Ishikawa (cell line): ENCODE results near the gene SREBF2.

ENCODE experiments used
- CREB1 ChIP-seq: IDR thresholded peaks from 2 replicates; pipeline ENCODE4 v1.6.1; 2012; ENCODE audit warnings: low read depth
- EGR1 ChIP-seq: IDR thresholded peaks from 2 replicates; pipeline ENCODE4 v1.6.1; 2012
- EP300 ChIP-seq: IDR thresholded peaks from 2 replicates; pipeline ENCODE4 v1.6.1; 2012; ENCODE audit warnings: borderline replicate concordance
- MAX ChIP-seq: IDR thresholded peaks from 2 replicates; pipeline ENCODE4 v1.6.1; 2012
- RAD21 ChIP-seq: IDR thresholded peaks from 2 replicates; pipeline ENCODE4 v1.6.1; 2012; ENCODE audit warnings: low read depth
- TAF1 ChIP-seq: IDR thresholded peaks from 2 replicates; pipeline ENCODE4 v1.6.1; 2012; ENCODE audit warnings: low read depth, mild to moderate bottlenecking
- TCF12 ChIP-seq: IDR thresholded peaks from 2 replicates; pipeline ENCODE4 v1.6.1; 2012; ENCODE audit warnings: low read depth
- TEAD4 ChIP-seq: IDR thresholded peaks from 2 replicates; pipeline ENCODE4 v1.6.1; 2012
- YY1 ChIP-seq: IDR thresholded peaks from 2 replicates; pipeline ENCODE4 v1.6.1; 2012; ENCODE audit warnings: low read depth
- ZBTB7A ChIP-seq: IDR thresholded peaks from 2 replicates; pipeline ENCODE4 v1.6.1; 2012; ENCODE audit warnings: low read depth
- TF ChIP-seq, protein P1 (sequence below): IDR thresholded peaks from 2 replicates; pipeline ENCODE4 v1.6.1; 2012
- TF ChIP-seq, protein P2 (sequence below): IDR thresholded peaks from 2 replicates; pipeline ENCODE4 v1.6.1; 2012; ENCODE audit warnings: low read depth, mild to moderate bottlenecking

DNA sequence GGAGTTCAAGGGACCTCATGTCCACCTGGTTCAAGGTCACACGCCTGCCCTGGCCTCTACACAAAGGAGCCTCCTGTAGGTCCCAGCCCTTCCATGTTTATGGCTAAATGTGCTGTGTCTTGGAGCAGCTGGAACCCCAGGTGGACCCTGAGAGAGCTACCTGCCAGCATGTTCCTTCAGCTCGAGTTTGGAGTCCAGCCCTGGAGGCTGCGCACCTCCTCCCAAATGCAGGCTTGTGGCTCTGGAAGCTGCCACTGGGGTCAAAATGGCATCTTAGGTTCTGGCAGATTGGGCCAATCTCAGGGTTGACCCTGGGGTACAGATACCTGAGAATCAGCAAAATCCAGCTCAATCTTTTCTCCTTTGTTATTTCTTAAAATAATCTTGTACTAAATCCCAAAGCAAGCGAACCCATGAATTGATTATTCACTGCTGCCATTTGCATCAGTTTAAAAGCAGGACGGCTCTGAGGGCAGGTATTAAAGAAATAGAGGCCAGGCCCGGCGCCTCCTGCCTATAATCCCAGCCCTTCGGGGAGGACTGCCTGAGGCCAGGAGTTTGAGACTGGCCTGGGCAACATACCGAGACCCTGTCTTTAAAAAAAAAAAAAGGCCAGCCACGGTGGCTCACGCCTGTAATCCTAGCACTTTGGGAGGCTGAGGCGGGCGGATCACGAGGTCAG lies 90.8 kb downstream of the SREBF2 start:
- TF ChIP-seq MAX (no peak), ZBTB7A (no peak), RAD21 (no peak), TEAD4 (no peak), EGR1 (no peak), EP300 (no peak), YY1 (no peak), CREB1 (no peak), TAF1 (no peak), TCF12 (no peak)
- TF ChIP-seq, protein P1, sequence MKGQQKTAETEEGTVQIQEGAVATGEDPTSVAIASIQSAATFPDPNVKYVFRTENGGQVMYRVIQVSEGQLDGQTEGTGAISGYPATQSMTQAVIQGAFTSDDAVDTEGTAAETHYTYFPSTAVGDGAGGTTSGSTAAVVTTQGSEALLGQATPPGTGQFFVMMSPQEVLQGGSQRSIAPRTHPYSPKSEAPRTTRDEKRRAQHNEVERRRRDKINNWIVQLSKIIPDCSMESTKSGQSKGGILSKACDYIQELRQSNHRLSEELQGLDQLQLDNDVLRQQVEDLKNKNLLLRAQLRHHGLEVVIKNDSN, result no peak
- TF ChIP-seq, protein P2, sequence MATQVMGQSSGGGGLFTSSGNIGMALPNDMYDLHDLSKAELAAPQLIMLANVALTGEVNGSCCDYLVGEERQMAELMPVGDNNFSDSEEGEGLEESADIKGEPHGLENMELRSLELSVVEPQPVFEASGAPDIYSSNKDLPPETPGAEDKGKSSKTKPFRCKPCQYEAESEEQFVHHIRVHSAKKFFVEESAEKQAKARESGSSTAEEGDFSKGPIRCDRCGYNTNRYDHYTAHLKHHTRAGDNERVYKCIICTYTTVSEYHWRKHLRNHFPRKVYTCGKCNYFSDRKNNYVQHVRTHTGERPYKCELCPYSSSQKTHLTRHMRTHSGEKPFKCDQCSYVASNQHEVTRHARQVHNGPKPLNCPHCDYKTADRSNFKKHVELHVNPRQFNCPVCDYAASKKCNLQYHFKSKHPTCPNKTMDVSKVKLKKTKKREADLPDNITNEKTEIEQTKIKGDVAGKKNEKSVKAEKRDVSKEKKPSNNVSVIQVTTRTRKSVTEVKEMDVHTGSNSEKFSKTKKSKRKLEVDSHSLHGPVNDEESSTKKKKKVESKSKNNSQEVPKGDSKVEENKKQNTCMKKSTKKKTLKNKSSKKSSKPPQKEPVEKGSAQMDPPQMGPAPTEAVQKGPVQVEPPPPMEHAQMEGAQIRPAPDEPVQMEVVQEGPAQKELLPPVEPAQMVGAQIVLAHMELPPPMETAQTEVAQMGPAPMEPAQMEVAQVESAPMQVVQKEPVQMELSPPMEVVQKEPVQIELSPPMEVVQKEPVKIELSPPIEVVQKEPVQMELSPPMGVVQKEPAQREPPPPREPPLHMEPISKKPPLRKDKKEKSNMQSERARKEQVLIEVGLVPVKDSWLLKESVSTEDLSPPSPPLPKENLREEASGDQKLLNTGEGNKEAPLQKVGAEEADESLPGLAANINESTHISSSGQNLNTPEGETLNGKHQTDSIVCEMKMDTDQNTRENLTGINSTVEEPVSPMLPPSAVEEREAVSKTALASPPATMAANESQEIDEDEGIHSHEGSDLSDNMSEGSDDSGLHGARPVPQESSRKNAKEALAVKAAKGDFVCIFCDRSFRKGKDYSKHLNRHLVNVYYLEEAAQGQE, result no peak
